Esophagus muscularis mucosa (tissue), 3 donors: Measurements from ENCODE around the gene TM4SF5.

ENCODE experiments used
- POLR2A ChIP-seq: fragments of 450-650 bp; IDR thresholded peaks from one replicate; pipeline ENCODE4 v1.6.1; 2017; ENCODE audit warnings: antibody characterized with exemption, moderate library complexity, mild to moderate bottlenecking, low read depth
- POLR2AphosphoS5 ChIP-seq, 2 donors: sonication (generic); formaldehyde crosslinking; IDR thresholded peaks; one replicate each; pipeline ENCODE4 v1.6.1; 2017; ENCODE audit warnings: antibody characterized with exemption in 2 of 2
- TF ChIP-seq, protein P1 (sequence below), 3 experiments: fragments of 200-600 bp in 2 of 3; fragments of 450-650 bp in 1 of 3; sonication (generic) in 2 of 3; IDR thresholded peaks; one replicate each; pipeline ENCODE4 v1.5.1; 2017 to 2019; ENCODE audit warnings: antibody characterized with exemption in 3 of 3, mild to moderate bottlenecking in 2 of 3, moderate library complexity in 1 of 3

DNA sequence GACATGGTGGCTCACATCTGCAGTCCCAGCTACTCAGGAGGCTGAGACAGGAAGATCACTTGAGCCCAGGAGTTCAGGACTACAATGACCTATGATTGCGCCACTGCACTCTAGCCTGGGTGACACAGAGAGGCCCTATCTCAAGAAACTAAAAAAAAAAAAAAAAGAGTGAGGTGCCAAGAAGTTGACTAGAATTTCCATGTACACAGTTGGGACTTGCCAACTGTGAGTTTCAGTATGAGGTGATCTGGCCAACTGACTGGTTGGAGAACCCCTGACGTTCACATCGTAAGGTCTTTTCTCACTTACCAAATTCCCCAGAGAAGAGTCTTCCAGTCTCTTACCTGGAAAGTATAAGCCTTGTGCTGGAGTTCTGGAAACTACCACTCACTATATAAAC, 43.6 kb upstream of the TM4SF5 start:
- TF ChIP-seq POLR2A (no peak), POLR2AphosphoS5 (IDR thresholded peaks at IDR 0.05) (no peak)
- TF ChIP-seq, protein P1, sequence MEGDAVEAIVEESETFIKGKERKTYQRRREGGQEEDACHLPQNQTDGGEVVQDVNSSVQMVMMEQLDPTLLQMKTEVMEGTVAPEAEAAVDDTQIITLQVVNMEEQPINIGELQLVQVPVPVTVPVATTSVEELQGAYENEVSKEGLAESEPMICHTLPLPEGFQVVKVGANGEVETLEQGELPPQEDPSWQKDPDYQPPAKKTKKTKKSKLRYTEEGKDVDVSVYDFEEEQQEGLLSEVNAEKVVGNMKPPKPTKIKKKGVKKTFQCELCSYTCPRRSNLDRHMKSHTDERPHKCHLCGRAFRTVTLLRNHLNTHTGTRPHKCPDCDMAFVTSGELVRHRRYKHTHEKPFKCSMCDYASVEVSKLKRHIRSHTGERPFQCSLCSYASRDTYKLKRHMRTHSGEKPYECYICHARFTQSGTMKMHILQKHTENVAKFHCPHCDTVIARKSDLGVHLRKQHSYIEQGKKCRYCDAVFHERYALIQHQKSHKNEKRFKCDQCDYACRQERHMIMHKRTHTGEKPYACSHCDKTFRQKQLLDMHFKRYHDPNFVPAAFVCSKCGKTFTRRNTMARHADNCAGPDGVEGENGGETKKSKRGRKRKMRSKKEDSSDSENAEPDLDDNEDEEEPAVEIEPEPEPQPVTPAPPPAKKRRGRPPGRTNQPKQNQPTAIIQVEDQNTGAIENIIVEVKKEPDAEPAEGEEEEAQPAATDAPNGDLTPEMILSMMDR (IDR thresholded peaks at IDR 0.05): no peak
